ENCODE measurements around the gene MAPT.
"Not testable (repeated sequence)": the region's sequence is repeated elsewhere in the genome, so short reads cannot be mapped to it uniquely, and the experiment has no call there.

MAPT gene

DNA sequence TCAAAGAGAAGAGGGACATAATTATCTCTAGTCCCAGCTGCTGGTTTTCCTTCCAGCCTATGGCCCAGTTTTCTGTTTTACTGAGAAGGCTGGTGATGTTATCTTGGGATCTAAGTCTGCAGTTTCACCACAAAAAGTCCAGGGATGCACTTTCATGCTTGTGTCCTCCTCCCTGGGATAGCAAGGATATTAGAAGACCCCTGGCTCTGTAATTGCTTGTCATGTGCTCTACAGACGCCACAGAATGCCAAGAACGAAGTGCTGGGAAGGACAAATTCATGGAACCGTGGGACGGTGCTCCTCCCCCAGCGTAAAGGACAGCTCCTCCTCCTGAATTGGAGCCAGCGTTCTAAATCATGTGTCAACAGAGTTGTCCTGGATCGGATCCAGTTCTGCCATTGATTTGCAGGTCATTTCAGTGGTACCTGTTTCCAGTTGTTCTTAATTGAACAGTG, 8.6 kb downstream of the MAPT start:
- DNase-seq, result peak; percentile 28

DNA sequence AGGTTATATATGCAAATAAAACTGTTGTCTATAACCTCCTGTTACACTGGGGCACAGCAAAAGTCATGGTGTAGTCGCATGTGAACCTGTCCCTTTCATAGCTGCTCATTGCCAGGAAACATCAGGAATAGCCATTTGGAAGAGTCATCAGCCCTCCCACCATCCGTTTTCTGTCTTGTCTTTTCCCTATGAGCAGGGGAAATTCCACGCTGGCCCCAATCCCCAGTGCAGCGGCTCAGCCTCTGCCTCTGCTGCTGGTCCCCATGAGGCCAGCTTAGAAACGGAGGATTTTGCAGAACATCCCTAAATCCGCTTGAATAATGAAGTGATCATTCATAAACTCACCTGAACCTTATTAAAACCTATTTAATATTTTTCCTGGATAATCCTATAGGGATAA, 10.5 kb downstream of the MAPT start:
- no peak for DNase-seq

DNA sequence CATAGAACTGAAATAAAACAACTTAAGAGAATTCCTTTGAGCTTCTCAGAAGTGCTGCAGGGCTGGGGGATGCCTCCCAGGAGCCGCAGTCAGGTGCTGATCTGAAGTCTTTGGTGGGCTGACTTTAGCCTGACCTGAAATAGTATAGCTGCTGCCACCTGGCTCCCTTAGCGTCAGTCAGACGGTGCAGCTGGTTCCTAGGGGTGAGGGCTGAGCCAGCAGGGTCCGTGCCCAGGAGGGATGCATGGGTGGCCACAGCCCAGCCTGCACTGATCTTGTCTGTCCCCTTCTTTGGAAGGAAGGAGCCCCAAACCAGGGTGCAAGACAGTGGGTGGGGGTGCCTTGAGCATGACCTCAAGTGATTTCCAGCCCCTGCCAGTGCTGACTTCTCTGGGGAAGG, 11.5 kb downstream of the MAPT start:
- DNase-seq, result no peak

DNA sequence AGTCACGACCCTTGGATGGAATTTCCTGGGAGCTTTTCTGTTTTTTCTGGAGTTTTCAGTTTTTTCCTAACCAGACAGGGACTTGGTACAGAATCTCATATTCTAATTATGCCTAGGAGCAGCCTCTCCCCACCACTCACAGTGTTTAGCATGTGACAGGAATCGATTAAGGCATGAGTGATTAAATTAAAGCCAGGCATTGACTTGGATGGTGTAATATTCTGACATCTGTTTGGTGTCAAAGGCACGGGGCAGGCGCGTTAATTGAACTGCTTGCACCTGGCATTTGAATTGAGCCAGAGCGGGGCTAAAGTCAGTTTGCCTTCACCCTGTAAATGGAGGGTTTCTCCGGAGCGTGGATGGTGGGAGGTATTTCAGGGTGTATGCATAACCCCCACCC, 11.9 kb downstream of the MAPT start:
- no peak for DNase-seq

DNA sequence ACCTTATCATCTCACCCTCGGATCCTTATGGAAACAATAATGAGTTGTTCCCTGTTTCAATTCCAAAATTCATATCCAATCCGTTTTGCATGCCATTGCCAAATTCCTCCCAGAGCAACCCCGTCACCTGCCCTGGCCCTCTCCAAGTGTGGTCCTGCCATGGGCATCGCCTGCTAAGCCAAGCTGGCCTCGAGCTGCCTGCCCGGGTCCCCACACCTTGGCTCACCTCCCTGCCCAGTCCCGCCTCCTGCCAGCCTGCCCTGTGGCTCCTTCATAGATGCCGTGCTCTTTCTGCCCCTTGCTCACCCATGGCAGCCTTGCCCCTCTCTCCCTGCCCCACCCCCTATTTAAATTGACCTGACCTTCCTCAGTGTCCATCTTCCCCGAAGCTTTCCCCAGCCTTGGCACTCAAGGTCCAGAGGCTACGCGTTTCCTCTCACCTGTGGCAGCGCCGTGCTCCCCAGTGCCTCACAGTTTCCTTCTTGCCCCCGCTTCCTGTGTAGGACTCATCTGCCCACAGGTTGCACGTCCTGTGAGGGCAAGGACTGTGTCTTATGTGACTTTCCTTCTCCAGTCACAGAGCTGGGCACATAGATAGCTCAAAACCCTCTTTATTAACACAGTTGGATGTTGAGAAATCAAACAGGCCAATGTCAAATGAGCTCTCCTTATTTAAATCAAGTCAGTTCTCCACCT, 12.7 kb downstream of the MAPT start:
- DNase-seq, result no peak

DNA sequence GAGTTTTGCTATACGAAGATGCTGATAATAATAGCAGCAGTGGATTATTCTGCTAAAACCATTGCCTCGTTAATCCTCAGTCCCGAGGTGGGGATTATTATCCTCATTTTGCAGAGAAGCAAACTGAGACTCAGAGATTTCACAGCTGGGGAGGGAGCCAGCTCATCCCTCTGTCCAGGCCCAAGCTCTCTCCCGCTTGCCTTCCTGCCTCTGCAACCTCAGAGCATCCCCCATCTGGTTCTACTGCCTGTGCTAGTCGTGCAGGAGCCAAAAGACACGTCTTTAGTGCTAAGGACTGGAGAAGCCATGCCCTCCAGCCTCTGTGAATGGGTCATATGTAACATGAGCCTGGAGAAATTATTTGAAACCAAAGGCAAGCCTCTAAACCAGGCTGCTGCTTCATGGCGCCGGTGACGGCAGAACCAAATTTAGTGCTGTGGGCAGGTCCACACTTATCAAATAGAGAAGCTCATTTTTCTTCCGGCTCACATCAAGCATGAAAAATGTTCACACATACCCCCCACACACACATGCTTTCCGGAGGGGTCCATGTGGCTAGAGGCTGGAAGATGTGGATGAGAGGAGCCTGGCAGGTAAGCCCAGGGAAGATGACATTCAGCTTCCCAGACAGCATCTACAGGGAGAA, 13.5 kb downstream of the MAPT start:
- DNase-seq, result no peak

DNA sequence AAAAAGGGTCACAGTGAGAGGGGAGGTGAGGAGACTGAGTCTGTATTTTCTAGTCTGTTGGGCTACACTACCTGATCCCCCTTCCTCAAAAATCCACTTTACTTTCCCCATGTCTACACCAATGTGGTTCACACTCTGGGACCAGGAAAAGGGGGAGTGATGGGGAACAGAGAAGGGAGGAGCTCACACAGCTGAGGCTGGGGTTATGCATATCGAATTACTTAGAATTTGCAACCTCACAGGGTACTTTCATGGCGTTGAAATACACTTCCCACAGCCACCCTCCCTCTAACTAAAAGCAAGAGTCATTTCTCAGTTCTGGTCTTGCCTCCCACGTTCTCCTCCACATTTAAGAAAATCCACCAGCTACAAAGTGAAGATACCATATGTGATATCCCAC, 14.1 kb downstream of the MAPT start:
- DNase-seq, result no peak

DNA sequence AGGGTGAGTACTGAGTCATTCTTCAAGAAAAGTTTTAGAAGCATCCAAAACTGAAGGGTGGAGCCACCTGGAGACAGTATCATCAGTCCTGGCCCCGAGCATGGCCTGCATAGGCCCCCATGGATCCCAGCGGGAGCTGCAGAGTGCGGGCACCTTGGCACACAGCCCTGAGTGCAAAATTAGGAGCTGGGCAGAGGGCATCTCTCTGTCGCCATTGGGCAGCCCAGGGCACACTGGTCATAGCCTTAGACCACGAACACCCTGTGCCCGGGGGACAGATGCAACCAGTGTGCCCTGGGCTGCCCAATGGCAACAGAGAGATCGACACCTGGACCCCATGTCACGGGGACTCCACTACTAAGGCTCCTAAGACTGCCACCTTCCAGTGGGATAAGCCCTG, 14.6 kb downstream of the MAPT start:
- no peak for DNase-seq

DNA sequence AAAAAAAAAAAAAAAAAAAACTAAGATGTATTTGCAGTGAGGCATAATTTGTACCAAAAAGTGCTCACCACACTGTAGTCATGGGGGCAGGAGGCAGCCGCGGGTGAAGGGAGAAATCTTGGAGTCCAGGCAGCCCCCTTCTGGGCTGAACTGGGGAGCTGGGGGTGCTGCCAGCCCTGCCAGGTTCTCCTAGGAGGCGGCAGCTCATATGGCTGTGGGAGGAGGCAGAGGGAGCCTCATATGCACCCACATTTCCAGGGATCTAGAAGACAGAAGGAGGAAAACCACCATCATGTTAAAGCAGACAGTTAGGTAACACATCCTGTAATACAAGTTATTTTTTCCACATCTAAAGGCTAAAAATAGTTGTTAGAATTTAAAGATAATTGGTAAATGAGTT, 16.3 kb downstream of the MAPT start:
- DNase-seq, result no peak

DNA sequence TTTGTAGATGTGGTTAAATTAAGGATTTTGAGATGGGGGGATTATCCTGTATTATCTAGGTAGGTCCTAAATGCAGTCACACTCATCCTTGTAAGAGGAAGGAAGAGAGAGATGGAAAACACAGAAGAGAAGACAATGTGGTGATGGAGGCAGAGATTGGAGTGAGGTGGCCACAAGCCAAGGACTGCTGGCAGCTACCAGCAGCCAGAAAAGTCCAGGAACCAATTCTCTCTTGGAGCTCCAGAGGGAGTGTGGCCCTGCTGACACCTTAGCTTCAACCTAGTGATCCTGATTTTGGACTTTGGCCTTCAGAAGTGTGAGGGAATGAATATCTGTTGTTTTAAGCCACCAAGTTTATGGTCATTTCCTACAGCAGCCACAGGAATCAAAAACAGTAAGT, 18.0 kb downstream of the MAPT start:
- DNase-seq, result no peak

DNA sequence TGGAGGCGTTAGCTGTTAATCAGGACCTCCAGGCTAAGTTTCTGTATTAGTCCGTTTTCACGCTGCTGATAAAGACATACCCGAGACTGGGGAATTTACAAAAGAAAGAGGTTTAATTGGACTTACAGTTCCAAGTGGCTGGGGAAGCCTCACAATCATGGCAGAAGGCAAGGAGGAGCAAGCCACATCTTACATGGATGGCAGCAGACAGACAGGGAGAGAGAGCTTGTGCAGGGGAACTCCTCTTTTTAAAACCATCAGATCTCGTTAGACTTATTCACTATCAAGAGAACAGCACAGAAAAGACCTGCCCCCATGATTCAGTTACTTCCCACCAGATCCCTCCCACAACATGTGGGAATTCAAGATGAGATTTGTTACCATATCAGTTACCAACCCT, 18.7 kb downstream of the MAPT start:
- not testable (repeated sequence) for DNase-seq

DNA sequence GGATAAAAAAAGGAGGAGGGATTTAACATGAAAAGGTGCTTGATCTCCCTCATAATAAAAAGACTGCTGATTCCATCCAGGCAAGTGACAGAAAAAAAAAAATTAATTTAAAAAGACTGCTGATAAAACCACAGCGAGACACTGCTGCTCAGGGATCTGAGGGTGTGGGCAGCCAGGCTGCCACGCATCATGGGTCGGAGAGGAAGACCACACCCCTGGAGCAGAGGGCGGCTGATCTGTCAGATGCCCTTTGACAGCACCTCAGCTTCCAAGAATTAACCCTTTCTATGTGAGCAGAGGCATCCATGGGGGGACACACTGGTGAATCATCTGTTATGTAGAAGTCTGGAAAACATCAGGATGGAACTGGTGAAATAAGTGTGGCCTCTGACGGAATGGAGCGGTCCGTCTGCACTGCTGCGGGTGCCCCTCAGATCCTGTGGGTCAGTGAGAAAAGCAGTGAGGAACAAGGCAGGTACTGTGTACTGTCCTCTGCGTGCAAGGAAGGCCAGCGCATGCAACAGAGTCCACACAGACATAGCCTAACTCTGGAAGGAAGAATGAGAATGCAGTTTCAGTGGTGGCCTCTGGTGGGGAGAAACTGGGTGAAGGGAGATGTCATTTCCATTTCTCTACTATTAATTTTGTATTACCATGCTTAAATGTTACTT, 19.8 kb downstream of the MAPT start:
- no peak for DNase-seq

DNA sequence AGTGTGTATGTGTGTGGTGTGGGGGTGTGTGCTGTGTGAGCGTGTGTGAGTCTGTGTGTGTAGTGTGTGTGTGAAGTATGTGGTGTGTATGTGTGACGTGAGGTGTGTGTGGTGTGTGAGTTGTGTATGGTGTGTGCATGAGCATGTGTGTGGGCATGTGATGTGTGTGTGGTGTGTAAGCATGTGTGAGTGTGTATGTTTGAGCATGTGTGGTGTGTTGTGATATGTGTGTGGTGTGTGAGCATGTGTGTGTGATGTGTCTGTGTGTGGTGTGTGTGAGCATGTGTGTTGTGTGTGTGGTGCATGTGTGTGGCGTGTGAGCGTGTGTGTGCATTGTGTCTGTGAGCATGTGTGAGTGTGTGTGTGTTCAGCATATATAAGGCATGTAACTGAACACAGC, 20.9 kb downstream of the MAPT start:
- no peak for DNase-seq

DNA sequence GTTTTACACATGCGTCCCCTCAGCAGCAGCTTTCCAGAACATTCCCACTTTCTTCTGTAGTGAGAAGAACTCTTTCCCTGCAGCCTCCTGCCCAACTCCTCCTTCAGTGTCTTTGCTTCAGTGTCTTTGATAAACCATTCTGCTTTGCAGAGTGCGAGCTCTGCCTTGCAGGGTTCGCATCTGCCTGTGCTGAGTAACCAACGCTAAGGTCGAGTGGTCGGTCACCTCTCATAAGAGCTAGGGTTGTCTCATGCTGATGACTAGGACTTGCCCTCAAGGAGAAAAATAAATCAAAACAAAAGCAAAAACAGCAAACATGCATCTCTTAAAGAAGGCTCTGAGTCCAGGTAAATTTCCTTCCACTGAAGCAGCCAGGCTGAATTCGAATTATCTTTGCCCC, 22.7 kb downstream of the MAPT start:
- no peak for DNase-seq

DNA sequence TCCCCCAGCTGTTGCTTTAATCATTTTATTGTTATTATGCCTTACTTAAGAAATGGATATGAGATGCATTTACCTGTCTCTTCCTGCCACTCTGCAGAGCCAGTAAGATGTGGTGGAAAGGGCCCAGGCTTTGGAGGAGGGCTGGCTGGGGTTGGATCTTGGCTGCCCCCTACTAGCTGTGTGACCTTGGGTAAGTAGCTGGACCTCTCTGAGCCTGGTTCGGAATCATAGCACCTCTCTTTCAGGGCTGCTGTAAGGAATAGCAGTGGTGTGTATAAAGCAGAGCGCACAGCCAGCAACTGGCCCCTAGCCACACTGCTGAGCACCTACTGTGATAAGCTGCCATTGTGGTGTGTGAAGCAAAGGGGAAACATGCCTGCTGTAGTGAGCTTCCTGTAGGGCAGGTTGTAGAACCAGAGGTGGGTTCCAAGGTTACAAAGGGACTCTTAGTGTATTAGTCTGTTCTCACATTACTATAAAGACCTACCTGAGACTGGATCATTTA, 23.9 kb downstream of the MAPT start:
- DNase-seq, result no peak

DNA sequence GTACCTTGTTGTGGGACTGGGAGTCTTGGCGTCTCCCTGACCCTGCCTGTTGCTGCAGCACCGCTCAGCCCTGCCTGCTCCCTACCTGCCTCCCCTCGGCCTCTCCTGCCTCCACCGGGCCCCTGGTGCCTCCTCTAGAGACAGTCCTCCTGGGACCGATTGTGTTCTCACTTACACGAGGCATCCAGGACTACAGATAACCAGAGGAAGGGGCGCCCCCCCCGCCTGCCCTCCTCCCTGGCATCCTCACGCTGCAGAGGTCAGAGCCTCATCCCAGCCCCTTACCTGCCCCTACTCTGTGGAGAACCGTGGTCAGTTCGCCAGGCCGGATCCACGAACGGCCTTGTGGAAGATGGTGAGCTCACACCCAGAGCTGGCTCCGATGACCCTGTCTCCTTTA, 24.8 kb downstream of the MAPT start:
- no peak for DNase-seq

DNA sequence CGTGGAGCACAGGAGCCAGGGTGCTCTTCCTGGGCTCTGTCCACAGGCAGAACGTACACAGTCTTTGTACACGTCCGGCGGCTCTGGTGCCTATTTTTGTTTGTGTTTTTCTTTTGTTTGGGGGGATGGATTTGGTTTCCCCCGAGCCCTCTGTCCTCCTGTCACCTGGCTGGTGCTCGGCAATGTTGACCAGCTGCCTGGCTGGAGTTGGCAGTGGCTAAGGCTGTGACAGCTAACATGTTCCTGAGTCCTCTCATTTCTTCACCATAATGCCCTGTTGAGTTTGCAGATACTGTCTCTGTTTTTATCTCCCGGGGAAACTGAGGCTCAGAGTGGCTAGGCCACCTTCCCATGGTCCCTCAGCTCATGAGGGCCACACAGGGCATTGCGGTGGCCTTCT, 25.7 kb downstream of the MAPT start:
- no peak for DNase-seq

DNA sequence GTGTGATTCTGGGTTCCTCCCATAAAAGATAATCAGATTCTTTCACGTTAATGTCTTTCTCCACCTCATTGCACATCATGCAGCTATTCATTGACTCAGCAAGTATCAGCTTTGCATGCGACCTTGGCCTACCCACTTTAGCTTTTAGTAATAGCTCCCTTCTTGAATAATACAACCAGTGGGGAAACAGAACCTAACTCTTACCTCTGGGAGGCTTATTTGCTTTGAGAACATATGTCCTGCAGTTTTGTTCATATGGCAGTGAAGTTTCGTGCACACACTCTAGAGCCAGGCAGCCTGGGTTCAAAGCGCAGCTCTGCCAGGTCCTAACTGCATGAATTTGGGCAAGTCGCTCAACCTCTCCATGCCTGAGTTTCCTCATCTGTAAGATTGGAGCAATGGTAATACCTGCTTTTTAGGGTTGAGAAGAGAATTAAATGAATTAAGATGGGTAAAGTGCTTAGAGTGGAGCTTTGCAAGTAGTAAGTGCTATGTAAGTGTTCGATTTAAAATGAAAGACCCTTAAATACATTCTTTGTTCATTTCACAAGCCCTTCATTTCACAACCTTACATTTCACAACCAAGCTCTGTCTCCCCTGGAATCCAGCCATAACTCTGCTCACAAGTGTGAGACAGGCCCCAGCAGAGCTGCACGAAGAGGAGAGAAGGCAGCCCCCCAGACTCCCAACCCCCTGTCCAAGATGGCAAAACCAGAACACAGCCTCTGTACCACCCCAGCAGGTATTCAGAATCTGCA, 29.3 kb downstream of the MAPT start:
- no peak for DNase-seq

DNA sequence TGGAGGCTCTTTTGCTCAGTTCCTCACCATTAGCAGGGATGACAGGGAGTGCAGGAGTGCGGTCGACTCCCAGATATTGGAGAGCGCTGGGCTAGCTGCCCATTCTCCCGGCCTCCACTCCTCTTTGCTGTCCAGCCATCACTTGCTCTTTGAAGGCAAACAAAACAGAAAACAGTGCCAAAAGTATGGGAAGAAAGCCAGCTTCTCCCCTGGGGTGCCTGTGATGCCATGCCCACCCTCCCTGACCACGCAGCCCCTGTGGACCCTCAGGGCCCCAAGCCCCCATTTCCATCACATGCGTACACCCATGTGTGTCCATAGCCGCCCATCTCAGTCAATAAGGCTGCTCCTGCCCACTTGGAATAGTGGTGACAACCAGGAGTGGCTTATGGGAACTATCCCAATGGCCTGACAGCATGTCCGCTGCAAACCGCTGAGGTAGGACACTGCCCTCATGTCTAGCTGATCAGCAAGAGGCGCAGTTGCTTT, 30.0 kb downstream of the MAPT start:
- DNase-seq, result no peak

DNA sequence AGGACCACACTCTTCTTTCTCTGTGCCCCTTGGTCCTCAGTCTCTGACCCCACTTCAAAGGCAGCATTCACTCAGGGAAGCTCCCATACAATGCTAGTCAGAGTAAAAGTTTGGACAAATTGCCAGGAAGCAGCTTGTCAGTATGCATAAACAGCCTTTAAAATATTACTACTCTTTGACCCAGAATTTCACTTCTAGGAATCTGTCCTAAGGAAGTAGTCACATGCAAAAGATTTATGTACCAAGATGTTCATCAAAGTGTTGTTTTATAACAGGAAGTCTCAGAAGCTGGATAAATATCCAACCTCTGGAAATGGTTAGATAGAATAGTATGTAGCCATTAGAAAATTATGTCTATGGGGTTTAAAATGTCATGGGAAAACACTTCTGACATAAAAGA, 31.0 kb downstream of the MAPT start:
- no peak for DNase-seq

DNA sequence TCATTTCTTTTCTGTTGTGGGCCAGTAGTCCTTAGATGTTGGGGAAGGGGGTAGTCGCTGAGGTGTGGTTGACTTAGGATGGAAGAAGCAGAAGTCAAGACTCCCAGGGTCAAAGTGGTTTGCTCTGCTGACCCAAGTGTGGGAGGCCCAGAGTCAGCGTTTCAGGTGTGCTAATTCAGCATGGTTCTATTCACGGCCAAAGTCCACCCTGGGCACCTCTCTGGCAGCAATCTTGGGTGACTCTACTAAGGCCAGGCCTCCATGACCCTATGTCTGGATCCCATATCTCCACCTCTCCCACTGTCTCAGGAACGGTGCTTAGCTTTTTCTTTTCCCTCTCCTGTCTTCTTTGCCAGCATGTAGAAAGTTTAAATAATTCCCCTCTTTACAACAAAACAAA, 32.9 kb downstream of the MAPT start:
- no peak for DNase-seq

DNA sequence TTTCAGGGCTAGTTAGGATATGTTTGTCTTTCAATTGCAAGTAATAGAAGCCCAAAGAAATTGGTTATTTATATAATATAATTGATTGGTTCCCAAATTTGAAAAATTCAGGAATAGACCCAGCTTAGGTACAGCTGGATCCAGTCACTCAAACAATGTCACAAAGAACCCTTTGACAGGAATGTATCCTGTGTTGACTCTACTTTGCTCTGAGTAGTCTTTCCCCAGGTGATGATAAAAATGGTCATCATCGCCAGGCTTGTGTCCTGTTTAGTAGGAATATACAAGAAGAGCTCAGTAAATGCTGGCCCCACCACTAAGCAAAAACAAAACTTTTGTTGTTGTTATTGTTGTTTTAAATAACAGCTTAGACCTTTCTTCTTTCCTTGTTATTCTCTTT, 35.0 kb downstream of the MAPT start:
- DNase-seq, result no peak

DNA sequence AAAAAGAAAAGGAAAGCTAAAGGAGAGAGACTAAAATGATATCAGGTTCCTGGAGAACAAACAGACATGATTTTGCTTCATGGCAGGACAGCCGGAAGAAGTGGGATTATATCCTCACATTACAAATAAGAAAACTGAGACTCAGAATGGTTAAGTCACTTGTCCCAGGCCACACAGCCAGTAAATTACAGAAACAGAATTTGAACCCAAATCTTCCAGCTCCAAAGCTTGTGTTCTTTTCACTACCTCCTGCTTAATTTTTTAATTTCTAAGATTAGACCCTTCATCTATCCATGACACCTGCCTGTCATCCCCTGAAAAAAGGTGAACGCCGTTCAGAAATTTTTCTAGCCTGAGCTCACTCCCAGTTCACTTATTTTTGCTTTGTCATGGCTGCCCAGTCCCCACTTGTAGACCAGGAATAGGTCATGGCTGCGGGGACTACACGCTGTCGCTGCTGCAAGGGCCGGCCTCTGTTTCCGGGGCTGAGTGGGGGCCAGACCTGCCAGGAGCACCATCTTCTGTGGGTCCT, 36.1 kb downstream of the MAPT start:
- no peak for DNase-seq
